HepG2 (cell line): ENCODE measurements around the gene ABHD2. TPM values are rescaled to one million over a fixed set of nuclear protein-coding genes. Genes with fewer than 3 reads are reported as not detected.

ENCODE experiments used
- BATF2 ChIP-seq: sonication (generic); formaldehyde crosslinking; IDR thresholded peaks from 2 replicates; pipeline ENCODE4 v1.8.0; 2022; ENCODE audit warnings: mild to moderate bottlenecking, missing genetic modification reagents, moderate library complexity
- CREB3 ChIP-seq: sonication (generic); formaldehyde crosslinking; IDR thresholded peaks from 2 replicates; pipeline ENCODE4 v1.5.0; 2020; ENCODE audit warnings: missing genetic modification reagents
- HNRNPH1 ChIP-seq: fragments of 200-400 bp; formaldehyde crosslinking; optimal IDR thresholded peaks from 2 replicates; pipeline ENCODE3; 2017; ENCODE audit warnings: mild to moderate bottlenecking, low read depth, low read length
- KAT8 ChIP-seq: IDR thresholded peaks from 2 replicates; pipeline ENCODE4 v1.6.1; 2016; ENCODE audit warnings: missing genetic modification reagents, missing compliant biosample characterization
- KDM6A ChIP-seq: IDR thresholded peaks from 2 replicates; pipeline ENCODE4 v1.6.1; 2016; ENCODE audit warnings: low read depth
- MYPOP ChIP-seq: sonication (generic); formaldehyde crosslinking; IDR thresholded peaks from 2 replicates; pipeline ENCODE4 v1.8.1; 2023; ENCODE audit warnings: mild to moderate bottlenecking, moderate library complexity, missing genetic modification reagents
- PAWR ChIP-seq: sonication (generic); formaldehyde crosslinking; IDR thresholded peaks from 2 replicates; pipeline ENCODE4 v1.4.0; 2020; ENCODE audit warnings: missing genetic modification reagents, mild to moderate bottlenecking, borderline replicate concordance
- POLR2A ChIP-seq, 2 experiments: IDR thresholded peaks; 2 replicates each; pipeline ENCODE4 v1.6.1; 2011; ENCODE audit warnings: low read depth in 2 of 2, low read length in 2 of 2, mild to moderate bottlenecking in 1 of 2, moderate library complexity in 1 of 2; ENCODE audit not compliant: insufficient read depth in 1 of 2
- TCF7L2 ChIP-seq: IDR thresholded peaks from 2 replicates; pipeline ENCODE4 v1.6.1; 2011; ENCODE audit warnings: mild to moderate bottlenecking, low read depth, low read length, moderate library complexity
- TFDP2 ChIP-seq: sonication (generic); formaldehyde crosslinking; IDR thresholded peaks from 2 replicates; pipeline ENCODE4 v1.4.0; 2020; ENCODE audit warnings: missing genetic modification reagents
- TOPORS ChIP-seq: sonication (generic); formaldehyde crosslinking; IDR thresholded peaks from 2 replicates; pipeline ENCODE4 v1.8.0; 2023; ENCODE audit warnings: mild to moderate bottlenecking, missing genetic modification reagents
- TRAFD1 ChIP-seq: sonication (generic); formaldehyde crosslinking; IDR thresholded peaks from 2 replicates; pipeline ENCODE4 v1.5.1; 2020; ENCODE audit warnings: missing genetic modification reagents, mild to moderate bottlenecking, borderline replicate concordance
- ZBTB20 ChIP-seq: sonication (generic); formaldehyde crosslinking; IDR thresholded peaks from 2 replicates; pipeline ENCODE4 v1.8.1; 2023; ENCODE audit warnings: missing genetic modification reagents, low read depth, mild to moderate bottlenecking, borderline replicate concordance
- ZNF430 ChIP-seq: sonication (generic); formaldehyde crosslinking; IDR thresholded peaks from 2 replicates; pipeline ENCODE4 v1.9.0; 2021; ENCODE audit warnings: mild to moderate bottlenecking, missing genetic modification reagents
- ZNF44 ChIP-seq: sonication (generic); formaldehyde crosslinking; IDR thresholded peaks from 2 replicates; pipeline ENCODE4 v1.5.1; 2020; ENCODE audit warnings: mild to moderate bottlenecking, missing genetic modification reagents
- ZNF605 ChIP-seq: sonication (generic); formaldehyde crosslinking; IDR thresholded peaks from 2 replicates; pipeline ENCODE4 v1.8.0; 2022; ENCODE audit warnings: mild to moderate bottlenecking, missing genetic modification reagents
- ZNF678 ChIP-seq: sonication (generic); formaldehyde crosslinking; IDR thresholded peaks from 2 replicates; pipeline ENCODE4 v1.4.0; 2020; ENCODE audit warnings: mild to moderate bottlenecking, missing genetic modification reagents
- ZNF709 ChIP-seq: sonication (generic); formaldehyde crosslinking; IDR thresholded peaks from 2 replicates; pipeline ENCODE4 v1.5.0; 2020; ENCODE audit warnings: mild to moderate bottlenecking, missing genetic modification reagents
- polyA plus RNA-seq, 8 experiments: library from polyadenylated mRNA; depleted of rRNA in 3 of 8; stranded (reverse) in 7 of 8; unstranded in 1 of 8; fragments of >200 nt; fragmentation: Illumina TruSeq in 4 of 8; extraction: Trizol in 4 of 8; gene quantifications; 2 replicates each; pipeline versions ENCODE4 v1.2.1 to v1.2.3, GENCODE V29; 2011 to 2016; ENCODE audit warnings: low read depth in 4 of 8, missing spikeins in 1 of 8, mixed read lengths in 1 of 8; ENCODE audit not compliant: insufficient read depth in 1 of 8
- total RNA-seq, 5 experiments: library from RNA; depleted of rRNA; stranded (reverse); fragments of >200 nt; fragmentation: Illumina TruSeq; extraction: Trizol; gene quantifications; 2 replicates each; pipeline ENCODE4 v1.2.3, GENCODE V29; 2016; ENCODE audit warnings: low read depth in 1 of 5
- TF ChIP-seq, protein P1 (sequence below): sonication (generic); formaldehyde crosslinking; IDR thresholded peaks from 2 replicates; pipeline ENCODE4 v1.8.0; 2022; ENCODE audit warnings: missing genetic modification reagents, mild to moderate bottlenecking, moderate library complexity, borderline replicate concordance
- TF ChIP-seq, protein P2 (sequence below): IDR thresholded peaks from 2 replicates; pipeline ENCODE4 v1.6.1; 2012; ENCODE audit warnings: low read depth, low read length, improper control_type of control experiment
- TF ChIP-seq, protein P3 (sequence below): sonication (generic); formaldehyde crosslinking; IDR thresholded peaks from 2 replicates; pipeline ENCODE4 v1.8.1; 2023; ENCODE audit warnings: missing genetic modification reagents, mild to moderate bottlenecking, borderline replicate concordance

ABHD2 gene
- total and polyA plus RNA-seq, 2 of the 13 experiments (the other 11 are each of a cell fraction or from before 2014, with no cell fraction given): 14.8 to 22.4 TPM

GRCh38 chr15:89121414-89121813, 33.2 kb downstream of the ABHD2 start (continued):
- TF ChIP-seq KDM6A: peak; percentile 63
- TF ChIP-seq, protein P1, sequence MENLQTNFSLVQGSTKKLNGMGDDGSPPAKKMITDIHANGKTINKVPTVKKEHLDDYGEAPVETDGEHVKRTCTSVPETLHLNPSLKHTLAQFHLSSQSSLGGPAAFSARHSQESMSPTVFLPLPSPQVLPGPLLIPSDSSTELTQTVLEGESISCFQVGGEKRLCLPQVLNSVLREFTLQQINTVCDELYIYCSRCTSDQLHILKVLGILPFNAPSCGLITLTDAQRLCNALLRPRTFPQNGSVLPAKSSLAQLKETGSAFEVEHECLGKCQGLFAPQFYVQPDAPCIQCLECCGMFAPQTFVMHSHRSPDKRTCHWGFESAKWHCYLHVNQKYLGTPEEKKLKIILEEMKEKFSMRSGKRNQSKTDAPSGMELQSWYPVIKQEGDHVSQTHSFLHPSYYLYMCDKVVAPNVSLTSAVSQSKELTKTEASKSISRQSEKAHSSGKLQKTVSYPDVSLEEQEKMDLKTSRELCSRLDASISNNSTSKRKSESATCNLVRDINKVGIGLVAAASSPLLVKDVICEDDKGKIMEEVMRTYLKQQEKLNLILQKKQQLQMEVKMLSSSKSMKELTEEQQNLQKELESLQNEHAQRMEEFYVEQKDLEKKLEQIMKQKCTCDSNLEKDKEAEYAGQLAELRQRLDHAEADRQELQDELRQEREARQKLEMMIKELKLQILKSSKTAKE (CRISPR knock-in tag): no peak
- no peak for TF ChIP-seq ZNF44 (CRISPR knock-in tag)
- TF ChIP-seq, protein P2, sequence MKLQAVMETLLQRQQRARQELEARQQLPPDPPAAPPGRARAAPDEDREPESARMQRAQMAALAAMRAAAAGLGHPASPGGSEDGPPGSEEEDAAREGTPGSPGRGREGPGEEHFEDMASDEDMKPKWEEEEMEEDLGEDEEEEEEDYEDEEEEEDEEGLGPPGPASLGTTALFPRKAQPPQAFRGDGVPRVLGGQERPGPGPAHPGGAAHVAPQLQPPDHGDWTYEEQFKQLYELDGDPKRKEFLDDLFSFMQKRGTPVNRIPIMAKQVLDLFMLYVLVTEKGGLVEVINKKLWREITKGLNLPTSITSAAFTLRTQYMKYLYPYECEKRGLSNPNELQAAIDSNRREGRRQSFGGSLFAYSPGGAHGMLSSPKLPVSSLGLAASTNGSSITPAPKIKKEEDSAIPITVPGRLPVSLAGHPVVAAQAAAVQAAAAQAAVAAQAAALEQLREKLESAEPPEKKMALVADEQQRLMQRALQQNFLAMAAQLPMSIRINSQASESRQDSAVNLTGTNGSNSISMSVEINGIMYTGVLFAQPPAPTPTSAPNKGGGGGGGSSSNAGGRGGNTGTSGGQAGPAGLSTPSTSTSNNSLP: 0 out of 2 replicates have a peak, but pooled peaks have one; percentile 9
- 0 out of 2 replicates have a peak, but pooled peaks have one; percentile 20 for TF ChIP-seq KAT8
- no peak for TF ChIP-seq TRAFD1
- no peak for TF ChIP-seq POLR2A (IDR thresholded peaks at IDR 0.05; ENCODE audit: insufficient read depth in 1 of 2, low read depth in 2 of 2, low read length in 2 of 2)
- no peak for TF ChIP-seq TCF7L2
- TF ChIP-seq ZNF605 (CRISPR knock-in tag): no peak
- TF ChIP-seq ZNF430: no peak
- TF ChIP-seq TOPORS: no peak
- TF ChIP-seq ZBTB20 (CRISPR knock-in tag): no peak
- 0 out of 2 replicates have a peak, but pooled peaks have one; percentile 16 for TF ChIP-seq TFDP2 (CRISPR knock-in tag)
- no peak for TF ChIP-seq BATF2
- TF ChIP-seq HNRNPH1: no peak
- no peak for TF ChIP-seq PAWR (CRISPR knock-in tag)
- no peak for TF ChIP-seq CREB3 (CRISPR knock-in tag)
- no peak for TF ChIP-seq ZNF678 (CRISPR knock-in tag)
- 0 out of 2 replicates have a peak, but pooled peaks have one; percentile 31 for TF ChIP-seq ZNF709 (CRISPR knock-in tag)
- TF ChIP-seq, protein P3, sequence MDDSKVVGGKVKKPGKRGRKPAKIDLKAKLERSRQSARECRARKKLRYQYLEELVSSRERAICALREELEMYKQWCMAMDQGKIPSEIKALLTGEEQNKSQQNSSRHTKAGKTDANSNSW (CRISPR knock-in tag): no peak
- TF ChIP-seq MYPOP (CRISPR knock-in tag): no peak
